ENCODE measurements around the gene FAM210A.
A peak's percentile ranks its signal among the peaks of the same experiment; 100 is the strongest.
"Not testable (repeated sequence)": the region's sequence is repeated elsewhere in the genome, so short reads cannot be mapped to it uniquely, and the experiment has no call there.

The FAM210A gene

GRCh38 chr18:13756261-13756660, 29.9 kb upstream of the FAM210A start:
- H3K4me3 ChIP-seq (ENCODE audit: low read depth, low read length): no peak overlapping the region
- no peak for TF ChIP-seq CTCF (IDR thresholded peaks at IDR 0.05; ENCODE audit: low read depth, low read length)
- no peak for DNase-seq (ENCODE audit: low read depth, low spot score)
- in situ Hi-C loops (cut with HindIII; ENCODE audit: low sequenced_read_pairs): no loop called here

GRCh38 chr18:13751599-13751998, 25.2 kb upstream of the FAM210A start:
- H3K4me3 ChIP-seq (ENCODE audit: low read depth, low read length); DNase-seq (ENCODE audit: low read depth, low spot score); in situ Hi-C loops (cut with HindIII; ENCODE audit: low sequenced_read_pairs): not testable (repeated sequence)

GRCh38 chr18:13746633-13747032, 20.3 kb upstream of the FAM210A start:
- no peak overlapping the region for H3K4me3 ChIP-seq (ENCODE audit: low read depth, low read length)
- in situ Hi-C loops (cut with HindIII; ENCODE audit: low sequenced_read_pairs): no loop called here
- no peak for TF ChIP-seq CTCF (IDR thresholded peaks at IDR 0.05; ENCODE audit: low read depth, low read length)
- no peak for DNase-seq (ENCODE audit: low read depth, low spot score)

GRCh38 chr18:13745696-13746095, 19.3 kb upstream of the FAM210A start:
- DNase-seq (ENCODE audit: low read depth, low spot score): no peak
- no peak for TF ChIP-seq CTCF (IDR thresholded peaks at IDR 0.05; ENCODE audit: low read depth, low read length)
- no peak overlapping the region for H3K4me3 ChIP-seq (ENCODE audit: low read depth, low read length)
- in situ Hi-C loops (cut with HindIII; ENCODE audit: low sequenced_read_pairs): no loop called here

GRCh38 chr18:13735681-13736080, 9.3 kb upstream of the FAM210A start:
- in situ Hi-C loops (cut with HindIII; ENCODE audit: low sequenced_read_pairs): no loop called here
- DNase-seq (ENCODE audit: low read depth, low spot score): no peak
- H3K4me3 ChIP-seq (ENCODE audit: low read depth, low read length): no peak overlapping the region
- no peak for TF ChIP-seq CTCF (IDR thresholded peaks at IDR 0.05; ENCODE audit: low read depth, low read length)

GRCh38 chr18:13730481-13730880, 4.1 kb upstream of the FAM210A start:
- H3K4me3 ChIP-seq (ENCODE audit: low read depth, low read length): no peak overlapping the region
- no peak for TF ChIP-seq CTCF (IDR thresholded peaks at IDR 0.05; ENCODE audit: low read depth, low read length)
- in situ Hi-C loops (cut with HindIII; ENCODE audit: low sequenced_read_pairs): no loop called here
- DNase-seq (ENCODE audit: low read depth, low spot score): no peak

- H3K4me3 ChIP-seq (ENCODE audit: low read depth, low read length): peak overlapping the region; percentile 95
- TF ChIP-seq CTCF (IDR thresholded peaks at IDR 0.05; ENCODE audit: low read depth, low read length): no peak
- DNase-seq (ENCODE audit: low read depth, low spot score): no peak
- in situ Hi-C loops (cut with HindIII; ENCODE audit: low sequenced_read_pairs): no loop called here
Measured at GRCh38 chr18:13726972-13727331, 594 bp upstream of the FAM210A start.

All from astrocyte of the spinal cord (primary cell).